OCI-LY1 (cell line): Measurements from ENCODE around the gene PPP4R3B.

ENCODE experiments used
- H2AFZ ChIP-seq: fragments of 200-600 bp; sonication (generic), shearing (Covaris generic); 2 replicates; pipeline ENCODE4 v1.6.0; 2014; ENCODE audit warnings: antibody characterized with exemption, mild to moderate bottlenecking, low read length
- H3F3A ChIP-seq: fragments of 200-600 bp; sonication (generic), shearing (Covaris generic); 2 replicates; pipeline ENCODE4 v1.6.0; 2014; ENCODE audit warnings: mild to moderate bottlenecking, antibody characterized with exemption, low read length, moderate library complexity; ENCODE audit not compliant: insufficient read depth
- H3K27ac ChIP-seq: fragments of 200-600 bp; sonication (generic); 2 replicates; pipeline ENCODE4 v1.5.1; 2014; ENCODE audit warnings: low read length, mixed run types, mild to moderate bottlenecking, low read depth; ENCODE audit not compliant: poor library complexity, severe bottlenecking
- H3K27me3 ChIP-seq: fragments of 200-600 bp; sonication (generic); 2 replicates; pipeline ENCODE4 v1.6.0; 2014; ENCODE audit warnings: antibody characterized with exemption, mild to moderate bottlenecking, low read length, moderate library complexity; ENCODE audit not compliant: insufficient read depth
- H3K36me3 ChIP-seq: fragments of 200-600 bp; sonication (generic); 2 replicates; pipeline ENCODE4 v1.6.1; 2014; ENCODE audit warnings: mild to moderate bottlenecking, antibody characterized with exemption, low read length, moderate library complexity, mixed read lengths; ENCODE audit not compliant: insufficient read depth
- H3K4me1 ChIP-seq: fragments of 200-600 bp; sonication (generic); 2 replicates; pipeline ENCODE4 v1.5.1; 2014; ENCODE audit warnings: mild to moderate bottlenecking, low read length, moderate library complexity; ENCODE audit not compliant: insufficient read depth, severe bottlenecking
- H3K4me2 ChIP-seq: fragments of 200-600 bp; sonication (generic), shearing (Covaris generic); 2 replicates; pipeline ENCODE4 v1.6.1; 2014; ENCODE audit warnings: low read length
- H3K4me3 ChIP-seq: fragments of 200-600 bp; sonication (generic); 2 replicates; pipeline ENCODE4 v1.5.1; 2014; ENCODE audit warnings: low read length, low read depth, mild to moderate bottlenecking, mixed read lengths; ENCODE audit not compliant: poor library complexity, severe bottlenecking
- H3K79me2 ChIP-seq: fragments of 200-600 bp; shearing (Covaris generic); 2 replicates; pipeline ENCODE4 v1.6.1; 2016; ENCODE audit warnings: mixed run types, low read length, mixed read lengths; ENCODE audit not compliant: insufficient read depth
- H3K9ac ChIP-seq: fragments of 200-600 bp; sonication (generic), shearing (Covaris generic); 2 replicates; pipeline ENCODE4 v1.6.1; 2014; ENCODE audit warnings: mild to moderate bottlenecking, low read length, mixed read lengths
- H3K9me2 ChIP-seq: fragments of 200-600 bp; sonication (generic), shearing (Covaris generic); 2 replicates; pipeline ENCODE4 v1.6.1; 2014; ENCODE audit warnings: low read depth, mild to moderate bottlenecking, low read length, mixed read lengths
- H3K9me3 ChIP-seq: fragments of 200-600 bp; shearing (Covaris generic); 2 replicates; pipeline ENCODE4 v1.6.1; 2014; ENCODE audit warnings: low read length, mixed read lengths
- H4K20me1 ChIP-seq: fragments of 200-600 bp; sonication (generic), shearing (Covaris generic); 2 replicates; pipeline ENCODE4 v1.6.0; 2016; ENCODE audit warnings: mild to moderate bottlenecking, low read length; ENCODE audit not compliant: insufficient read depth
- CTCF ChIP-seq: fragments of 200-600 bp; sonication (generic), shearing (Covaris generic); IDR thresholded peaks from 2 replicates; pipeline ENCODE4 v1.5.1; 2017; ENCODE audit warnings: mild to moderate bottlenecking, antibody characterized with exemption, low read length, moderate library complexity, mixed read lengths
- EZH2 ChIP-seq: fragments of 200-600 bp; sonication (generic), shearing (Covaris generic); IDR thresholded peaks from 2 replicates; pipeline ENCODE4 v1.8.0; 2017; ENCODE audit warnings: borderline replicate concordance, mixed run types, mild to moderate bottlenecking, antibody characterized with exemption, low read length, moderate library complexity, mixed read lengths

The PPP4R3B gene

GRCh38 chr2:55560855-55561254, 56.6 kb downstream of the PPP4R3B start:
- no peak overlapping the region for H3K4me3 ChIP-seq
- no peaks in the 10 kb centered on the region for H3K4me1 ChIP-seq
- H3K36me3 ChIP-seq: peaks cover 97% of the 10 kb centered on the region
- H3K9me3 ChIP-seq: peaks cover 15% of the 10 kb centered on the region
- H3K27me3 ChIP-seq: no peaks in the 10 kb centered on the region
- no peak overlapping the region for H2AFZ ChIP-seq
- H3K4me2 ChIP-seq: no peak overlapping the region
- no peaks in the 10 kb centered on the region for H3F3A ChIP-seq
- no peaks in the 10 kb centered on the region for H3K9me2 ChIP-seq
- H4K20me1 ChIP-seq: no peaks in the 10 kb centered on the region
- no peak overlapping the region for H3K9ac ChIP-seq
- H3K79me2 ChIP-seq: no peaks in the 10 kb centered on the region
- TF ChIP-seq EZH2 (no peak), CTCF (no peak)
- H3K27ac ChIP-seq: no peak overlapping the region

GRCh38 chr2:55556809-55557208, 60.6 kb downstream of the PPP4R3B start:
- Histone ChIP-seq H3K79me2 (no peaks in the 10 kb centered on the region), H3K27me3 (no peaks in the 10 kb centered on the region), H3K9me2 (no peaks in the 10 kb centered on the region), H3K4me1 (no peaks in the 10 kb centered on the region), H3K27ac (no peak overlapping the region), H3K9ac (no peak overlapping the region), H3F3A (no peaks in the 10 kb centered on the region), H2AFZ (no peak overlapping the region), H4K20me1 (no peaks in the 10 kb centered on the region), H3K36me3 (peaks cover 87% of the 10 kb centered on the region), H3K4me3 (no peak overlapping the region), H3K4me2 (no peak overlapping the region), H3K9me3 (peaks cover 9% of the 10 kb centered on the region)
- TF ChIP-seq EZH2 (no peak), CTCF (no peak)

- Histone ChIP-seq H3K4me2 (no peak overlapping the region), H2AFZ (no peak overlapping the region), H3K9me3 (peaks cover 1% of the 10 kb centered on the region), H3K27me3 (no peaks in the 10 kb centered on the region), H3K9ac (no peak overlapping the region), H3K4me1 (no peaks in the 10 kb centered on the region), H3K27ac (no peak overlapping the region), H3K9me2 (no peaks in the 10 kb centered on the region), H3K4me3 (no peak overlapping the region), H4K20me1 (no peaks in the 10 kb centered on the region), H3K36me3 (peaks cover 82% of the 10 kb centered on the region), H3K79me2 (no peaks in the 10 kb centered on the region), H3F3A (no peaks in the 10 kb centered on the region)
- TF ChIP-seq EZH2: no peak
- no peak for TF ChIP-seq CTCF
Observed at GRCh38 chr2:55555977-55556376, 61.4 kb downstream of the PPP4R3B start.
